Measurements from ENCODE around the gene SETD2.

GRCh38 chr3:46988616-46989015 lies 175.3 kb downstream of the SETD2 start:
- TF ChIP-seq TCF12 (IDR thresholded peaks at IDR 0.05; ENCODE audit: low read depth) (no peak), TAF1 (IDR thresholded peaks at IDR 0.05; ENCODE audit: low read depth) (no peak), EGR1 (IDR thresholded peaks at IDR 0.05) (no peak), REST (IDR thresholded peaks at IDR 0.05; ENCODE audit: low read depth) (no peak), USF1 (IDR thresholded peaks at IDR 0.05) (no peak), EP300 (IDR thresholded peaks at IDR 0.05; ENCODE audit: borderline replicate concordance) (no peak), TEAD4 (IDR thresholded peaks at IDR 0.05) (no peak), RAD21 (IDR thresholded peaks at IDR 0.05; ENCODE audit: low read depth) (no peak)
